GM19238 (cell line): ENCODE measurements around the gene ADCY9.
"Not testable (repeated sequence)": the region's sequence is repeated elsewhere in the genome, so short reads cannot be mapped to it uniquely, and the experiment has no call there.

Source experiments
- DNase-seq: peaks from one replicate; pipeline ENCODE4 v3.0.0; 2011; ENCODE audit warnings: low spot score; ENCODE audit not compliant: insufficient read length

The ADCY9 gene

GRCh38 chr16:4036952-4037351 lies 79.3 kb downstream of the ADCY9 start:
- DNase-seq, result not testable (repeated sequence)

GRCh38 chr16:4034963-4035362 lies 81.3 kb downstream of the ADCY9 start:
- DNase-seq, result no peak

GRCh38 chr16:4033951-4034350 lies 82.3 kb downstream of the ADCY9 start:
- DNase-seq, result no peak

- no peak for DNase-seq
Observed at GRCh38 chr16:4032768-4033167, 83.5 kb downstream of the ADCY9 start.

GRCh38 chr16:4028144-4028543 lies 88.1 kb downstream of the ADCY9 start:
- no peak for DNase-seq

GRCh38 chr16:4026854-4027253 lies 89.4 kb downstream of the ADCY9 start:
- no peak for DNase-seq

GRCh38 chr16:4025428-4025827 lies 90.8 kb downstream of the ADCY9 start:
- no peak for DNase-seq

- DNase-seq, result no peak
Observed at GRCh38 chr16:4021916-4022315, 94.3 kb downstream of the ADCY9 start.

GRCh38 chr16:4021070-4021779 lies 95.0 kb downstream of the ADCY9 start:
- no peak for DNase-seq

- DNase-seq, result no peak
Observed at GRCh38 chr16:4019371-4019791, 96.9 kb downstream of the ADCY9 start.

- DNase-seq, result no peak
Observed at GRCh38 chr16:4018391-4018790, 97.9 kb downstream of the ADCY9 start.

GRCh38 chr16:4017807-4018206 lies 98.4 kb downstream of the ADCY9 start:
- DNase-seq, result no peak

- DNase-seq, result no peak
Observed at GRCh38 chr16:4016658-4017057, 99.6 kb downstream of the ADCY9 start.

GRCh38 chr16:4016005-4016352 lies 100.3 kb downstream of the ADCY9 start:
- DNase-seq, result no peak

GRCh38 chr16:4015275-4016004 lies 100.8 kb downstream of the ADCY9 start:
- DNase-seq, result no peak

GRCh38 chr16:4011940-4012629 lies 104.2 kb downstream of the ADCY9 start:
- no peak for DNase-seq

GRCh38 chr16:4011225-4011939 lies 104.9 kb downstream of the ADCY9 start:
- DNase-seq, result no peak

GRCh38 chr16:4010225-4011158 lies 105.8 kb downstream of the ADCY9 start:
- no peak for DNase-seq

- DNase-seq, result no peak
Observed at GRCh38 chr16:4009177-4009576, 107.1 kb downstream of the ADCY9 start.

GRCh38 chr16:4008116-4008515 lies 108.1 kb downstream of the ADCY9 start:
- no peak for DNase-seq
